Endothelial cell (in vitro differentiated cells): ENCODE data around the gene LRRC10B. TPM values are rescaled to one million over a fixed set of nuclear protein-coding genes. Genes with fewer than 3 reads are reported as not detected.

Experiments used
- DNase-seq: peaks from one replicate; pipeline ENCODE4 v3.0.0; 2021; ENCODE audit warnings: low spot score
- H3K27ac Mint-ChIP-seq: one replicate; pipeline ENCODE4 v1.8.0; 2021; ENCODE audit warnings: mixed read lengths, inconsistent platforms; ENCODE audit not compliant: unreplicated experiment
- H3K27me3 Mint-ChIP-seq: one replicate; pipeline ENCODE4 v1.8.0; 2021; ENCODE audit warnings: mild to moderate bottlenecking, moderate library complexity, mixed read lengths, inconsistent platforms; ENCODE audit not compliant: unreplicated experiment
- H3K36me3 Mint-ChIP-seq: one replicate; pipeline ENCODE4 v1.8.0; 2021; ENCODE audit warnings: mild to moderate bottlenecking, low read depth, mixed read lengths, inconsistent platforms; ENCODE audit not compliant: unreplicated experiment
- H3K4me1 Mint-ChIP-seq: one replicate; pipeline ENCODE4 v1.8.0; 2021; ENCODE audit warnings: mild to moderate bottlenecking, mixed read lengths, inconsistent platforms; ENCODE audit not compliant: unreplicated experiment
- H3K4me3 Mint-ChIP-seq: one replicate; pipeline ENCODE4 v1.8.0; 2021; ENCODE audit warnings: mild to moderate bottlenecking, mixed read lengths, inconsistent platforms; ENCODE audit not compliant: unreplicated experiment
- H3K9me3 Mint-ChIP-seq: one replicate; pipeline ENCODE4 v1.8.0; 2021; ENCODE audit warnings: mixed read lengths, inconsistent platforms; ENCODE audit not compliant: unreplicated experiment
- CTCF ChIP-seq: fragments of 200-600 bp; sonication (generic); IDR thresholded peaks from one replicate; pipeline ENCODE4 v1.5.0; 2021; ENCODE audit warnings: antibody characterized with exemption; ENCODE audit not compliant: unreplicated experiment
- total RNA-seq: library from RNA; stranded (reverse); fragmentation: NEBNext Ultra II Directional; extraction: Animal tissue kit (Norgen Biotek cat#: 25700); gene quantifications from one replicate; pipeline ENCODE4 v1.2.1, GENCODE V29; 2021; ENCODE audit not compliant: unreplicated experiment

Gene LRRC10B
- total RNA-seq, 1 donor from 2014 or later, result 0.13 TPM

- no peaks in the 10 kb centered on the region for H3K36me3 Mint-ChIP-seq
- no peak overlapping the region for H3K27ac Mint-ChIP-seq
- H3K4me3 Mint-ChIP-seq, result no peak overlapping the region
- H3K9me3 Mint-ChIP-seq, result no peaks in the 10 kb centered on the region
- peaks cover 10% of the 10 kb centered on the region for H3K27me3 Mint-ChIP-seq
- no peak for DNase-seq
- TF ChIP-seq CTCF, result no peak
- H3K4me1 Mint-ChIP-seq, result peaks cover 12% of the 10 kb centered on the region
Observed at GRCh38 chr11:61553373-61554171, 45.0 kb downstream of the LRRC10B start.

- H3K27ac Mint-ChIP-seq, result no peak overlapping the region
- peaks cover 13% of the 10 kb centered on the region for H3K27me3 Mint-ChIP-seq
- H3K36me3 Mint-ChIP-seq, result no peaks in the 10 kb centered on the region
Observed at GRCh38 chr11:61554172-61554988, 45.8 kb downstream of the LRRC10B start.

GRCh38 chr11:61555051-61555969, 46.8 kb downstream of the LRRC10B start:
- peaks cover 13% of the 10 kb centered on the region for H3K27me3 Mint-ChIP-seq
- H3K4me3 Mint-ChIP-seq, result no peak overlapping the region
- no peak overlapping the region for H3K27ac Mint-ChIP-seq
- peak; percentile 48 for DNase-seq
- TF ChIP-seq CTCF, result peak; percentile 42
- no peaks in the 10 kb centered on the region for H3K9me3 Mint-ChIP-seq
- no peaks in the 10 kb centered on the region for H3K36me3 Mint-ChIP-seq
- H3K4me1 Mint-ChIP-seq, result peaks cover 15% of the 10 kb centered on the region

More at GRCh38 chr11:61554172-61554988, 45.8 kb downstream of the LRRC10B start:
- H3K4me3 Mint-ChIP-seq, result no peak overlapping the region
- peaks cover 14% of the 10 kb centered on the region for H3K4me1 Mint-ChIP-seq
- no peaks in the 10 kb centered on the region for H3K9me3 Mint-ChIP-seq
- no peak for DNase-seq
- no peak for TF ChIP-seq CTCF

GRCh38 chr11:61555978-61556377, 47.4 kb downstream of the LRRC10B start:
- no peak overlapping the region for H3K27ac Mint-ChIP-seq
- H3K4me1 Mint-ChIP-seq, result peaks cover 21% of the 10 kb centered on the region
- peaks cover 13% of the 10 kb centered on the region for H3K27me3 Mint-ChIP-seq
- no peak for DNase-seq
- no peaks in the 10 kb centered on the region for H3K36me3 Mint-ChIP-seq
- H3K4me3 Mint-ChIP-seq, result no peak overlapping the region
- TF ChIP-seq CTCF, result no peak
- H3K9me3 Mint-ChIP-seq, result no peaks in the 10 kb centered on the region
